GM21360 (cell line): ENCODE measurements around the gene PARP12.
"Not testable (repeated sequence)": the region's sequence is repeated elsewhere in the genome, so short reads cannot be mapped to it uniquely, and the experiment has no call there.

Experiments
- ATAC-seq: cut with Tn5 transposase; IDR thresholded peaks from one replicate; pipeline ENCODE4 v1.9.1; 2021; ENCODE audit warnings: mild to moderate bottlenecking, moderate library complexity; ENCODE audit not compliant: unreplicated experiment

PARP12 gene, protein sequence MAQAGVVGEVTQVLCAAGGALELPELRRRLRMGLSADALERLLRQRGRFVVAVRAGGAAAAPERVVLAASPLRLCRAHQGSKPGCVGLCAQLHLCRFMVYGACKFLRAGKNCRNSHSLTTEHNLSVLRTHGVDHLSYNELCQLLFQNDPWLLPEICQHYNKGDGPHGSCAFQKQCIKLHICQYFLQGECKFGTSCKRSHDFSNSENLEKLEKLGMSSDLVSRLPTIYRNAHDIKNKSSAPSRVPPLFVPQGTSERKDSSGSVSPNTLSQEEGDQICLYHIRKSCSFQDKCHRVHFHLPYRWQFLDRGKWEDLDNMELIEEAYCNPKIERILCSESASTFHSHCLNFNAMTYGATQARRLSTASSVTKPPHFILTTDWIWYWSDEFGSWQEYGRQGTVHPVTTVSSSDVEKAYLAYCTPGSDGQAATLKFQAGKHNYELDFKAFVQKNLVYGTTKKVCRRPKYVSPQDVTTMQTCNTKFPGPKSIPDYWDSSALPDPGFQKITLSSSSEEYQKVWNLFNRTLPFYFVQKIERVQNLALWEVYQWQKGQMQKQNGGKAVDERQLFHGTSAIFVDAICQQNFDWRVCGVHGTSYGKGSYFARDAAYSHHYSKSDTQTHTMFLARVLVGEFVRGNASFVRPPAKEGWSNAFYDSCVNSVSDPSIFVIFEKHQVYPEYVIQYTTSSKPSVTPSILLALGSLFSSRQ

GRCh38 chr7:140062528-140063299 lies at the start of gene PARP12:
Gene PARP12, minus strand, starts transcription at chr7:140062951. Its CDS starts 104 bp downstream, at chr7:140062847.
- ATAC-seq, result peak; percentile 84

DNA sequence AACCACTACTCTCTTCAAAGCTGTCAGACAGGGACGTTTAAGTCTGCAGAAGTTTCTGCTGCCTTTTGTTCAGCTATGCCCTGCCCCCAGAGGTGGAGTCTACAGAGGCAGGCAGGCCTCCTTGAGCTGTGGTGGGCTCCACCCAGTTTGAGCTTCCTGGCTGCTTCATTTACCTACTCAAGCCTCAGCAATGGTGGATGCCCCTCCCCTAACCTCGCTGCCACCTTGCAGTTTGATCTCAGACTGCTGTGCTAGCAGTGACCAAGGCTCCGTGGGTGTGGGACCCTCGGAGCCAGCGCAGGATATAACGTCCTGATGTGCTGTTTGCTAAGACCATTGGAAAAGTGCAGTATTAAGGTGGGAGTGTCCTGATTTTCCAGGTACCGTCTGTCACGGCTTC lies 46.0 kb upstream of the PARP12 start:
- not testable (repeated sequence) for ATAC-seq

GRCh38 chr7:140096459-140096858 lies 33.7 kb upstream of the PARP12 start:
- ATAC-seq, result no peak

DNA sequence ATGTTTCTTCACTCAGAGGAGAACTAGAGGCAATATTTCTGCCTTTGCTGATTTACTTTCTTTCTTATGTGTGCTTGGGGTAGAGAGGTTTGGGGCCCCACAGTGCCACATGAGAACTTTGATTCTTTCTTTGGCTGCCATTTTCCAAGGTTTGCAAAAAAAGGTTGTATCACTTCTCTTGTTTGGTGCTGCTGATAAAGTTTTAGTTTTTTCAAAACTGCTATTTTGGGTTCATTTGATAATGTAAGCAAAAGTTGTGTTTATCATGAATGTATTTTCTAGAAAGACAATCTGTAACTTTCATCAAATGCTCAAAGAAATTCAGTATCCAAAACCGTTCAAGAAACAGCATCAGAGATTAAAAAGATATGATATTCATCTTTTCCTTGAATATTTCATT lies 30.6 kb upstream of the PARP12 start:
- ATAC-seq, result no peak

GRCh38 chr7:140085447-140085846 lies 22.7 kb upstream of the PARP12 start:
- ATAC-seq, result no peak

GRCh38 chr7:140084972-140085371 lies 22.2 kb upstream of the PARP12 start:
- peak; percentile 90 for ATAC-seq

DNA sequence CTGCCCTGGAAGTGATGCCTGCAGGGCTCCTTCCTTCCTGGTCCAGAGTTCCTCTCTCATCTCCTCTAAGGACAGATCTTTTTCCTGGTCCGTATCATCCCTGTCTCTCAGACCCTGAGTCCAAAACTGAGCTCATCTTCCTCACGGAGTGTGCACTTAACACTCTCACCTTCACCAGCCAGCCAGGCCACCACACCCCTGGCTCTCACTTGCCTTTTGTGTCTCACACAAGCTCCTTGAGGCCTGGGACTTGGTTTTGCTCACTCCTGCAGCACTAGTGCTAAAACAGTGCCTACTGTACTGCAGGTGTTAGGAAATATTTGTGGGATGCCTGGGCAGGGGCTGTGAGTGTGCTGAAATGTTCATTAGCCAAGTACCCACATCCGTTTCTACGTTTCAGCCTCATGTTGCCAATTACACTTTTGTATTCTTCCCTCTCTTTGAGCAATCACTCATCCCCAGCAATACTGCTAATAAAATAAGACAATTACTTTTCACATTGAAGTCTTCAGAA lies 21.4 kb upstream of the PARP12 start:
- ATAC-seq, result no peak

- no peak for ATAC-seq
These were observed 20.0 kb upstream of the PARP12 start for GRCh38 chr7:140082770-140083169.

DNA sequence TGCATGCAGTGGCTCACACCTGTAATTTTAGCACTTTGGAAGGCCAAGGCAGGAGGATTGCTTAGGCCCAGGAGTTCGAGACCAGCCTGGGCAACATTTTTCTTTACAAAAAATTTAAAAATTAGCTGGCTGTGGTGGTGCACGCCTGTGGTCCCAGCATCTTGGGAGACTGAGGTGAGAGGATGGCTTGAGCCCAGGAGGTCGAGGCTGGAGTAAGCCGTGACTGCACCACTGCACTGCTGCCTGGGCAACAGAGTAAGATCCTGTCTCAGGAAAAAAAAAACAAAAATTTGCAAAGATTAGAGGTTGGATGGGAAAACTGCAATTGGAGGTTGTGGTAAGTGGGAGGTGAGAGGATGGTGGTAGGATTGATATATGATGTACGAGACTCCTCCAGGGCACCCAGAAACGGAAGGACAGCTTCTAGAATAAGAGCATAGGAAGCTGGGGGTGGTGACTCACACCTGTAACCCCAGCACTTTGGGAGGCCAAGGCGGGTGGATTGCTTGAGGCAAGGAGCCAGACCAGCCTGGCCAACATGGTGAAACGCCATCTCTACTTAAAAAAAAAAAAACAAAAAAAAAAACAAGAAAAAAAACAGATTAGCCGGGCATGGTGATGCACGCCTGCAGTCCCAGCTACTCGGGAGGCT lies 19.1 kb upstream of the PARP12 start:
- ATAC-seq, result no peak

DNA sequence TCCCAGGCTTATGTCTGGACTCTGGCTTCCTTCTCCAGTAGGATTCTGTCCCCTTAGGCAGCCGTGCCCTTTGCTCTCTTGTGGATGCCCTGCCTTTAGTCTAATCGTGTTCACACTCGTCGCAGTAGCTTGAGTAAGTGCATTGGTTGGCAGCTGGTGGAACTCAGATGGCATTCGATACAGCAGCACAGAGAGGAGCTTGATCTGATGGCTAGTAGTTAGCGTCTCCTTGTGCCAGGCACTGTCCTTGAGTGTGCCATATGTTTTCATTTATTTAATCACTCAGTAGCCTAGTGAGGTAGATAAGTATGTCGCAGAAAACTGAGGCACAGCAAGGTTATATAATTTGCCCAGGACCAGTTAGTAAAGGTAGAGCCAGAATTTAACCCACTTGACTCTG lies 18.2 kb upstream of the PARP12 start:
- ATAC-seq, result no peak

DNA sequence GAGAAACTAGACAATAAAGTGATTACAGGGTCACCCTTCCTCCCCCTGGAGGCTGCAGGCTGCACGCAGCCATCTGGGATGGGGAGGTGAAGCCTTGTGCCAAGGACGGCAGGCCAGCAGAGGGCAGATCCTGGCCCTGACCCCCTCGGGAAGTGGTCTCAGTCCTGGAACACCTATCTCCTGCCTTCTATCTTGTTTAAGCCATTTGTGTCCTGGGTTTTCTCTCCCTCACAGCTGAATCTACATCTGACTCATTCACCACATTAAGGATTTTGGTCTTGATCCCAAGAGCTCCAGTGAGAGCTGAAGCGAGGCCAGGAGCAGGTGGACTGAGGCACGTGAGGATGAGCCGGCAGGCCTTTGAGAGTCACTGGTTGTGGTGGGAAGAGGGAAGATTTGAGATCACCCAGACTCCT lies 16.4 kb upstream of the PARP12 start:
- ATAC-seq, result no peak

DNA sequence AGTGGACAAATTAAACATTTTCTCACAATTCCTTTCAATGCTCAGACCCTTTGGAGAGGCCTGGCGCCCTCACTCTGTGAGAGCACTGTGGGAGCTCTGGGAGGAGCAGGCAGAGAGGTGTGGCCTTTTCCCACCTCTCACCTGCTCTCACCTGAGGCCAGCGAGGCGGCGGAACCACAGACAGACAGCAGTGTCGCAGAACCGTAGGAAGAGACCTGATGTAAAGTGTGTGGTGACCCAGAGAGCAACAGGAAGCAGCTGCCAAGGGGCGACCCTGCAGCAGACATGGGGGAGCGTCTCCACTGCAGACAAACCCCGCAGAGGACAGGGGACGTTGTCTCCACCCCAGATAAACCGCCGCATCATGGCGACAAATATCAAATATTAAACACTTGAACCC lies 15.6 kb upstream of the PARP12 start:
- ATAC-seq, result no peak

DNA sequence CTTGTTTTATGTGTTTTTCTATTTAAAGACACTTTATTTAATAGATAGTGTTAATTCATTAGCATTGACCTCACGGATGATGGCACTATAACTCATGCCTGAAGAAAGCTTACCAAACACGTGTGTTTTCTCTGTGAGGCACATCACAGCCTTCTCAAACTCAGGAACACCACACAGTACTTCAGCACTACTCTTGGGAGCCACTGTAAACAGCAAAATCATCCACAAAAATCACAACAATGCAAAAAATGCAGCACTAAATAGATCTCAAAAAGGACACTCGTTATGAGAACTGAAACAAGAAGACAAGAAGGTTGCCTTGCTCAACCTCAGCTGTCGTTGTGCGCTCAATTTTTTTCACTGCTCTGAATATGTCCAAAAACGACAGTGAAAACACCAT lies 12.0 kb upstream of the PARP12 start:
- ATAC-seq, result no peak

DNA sequence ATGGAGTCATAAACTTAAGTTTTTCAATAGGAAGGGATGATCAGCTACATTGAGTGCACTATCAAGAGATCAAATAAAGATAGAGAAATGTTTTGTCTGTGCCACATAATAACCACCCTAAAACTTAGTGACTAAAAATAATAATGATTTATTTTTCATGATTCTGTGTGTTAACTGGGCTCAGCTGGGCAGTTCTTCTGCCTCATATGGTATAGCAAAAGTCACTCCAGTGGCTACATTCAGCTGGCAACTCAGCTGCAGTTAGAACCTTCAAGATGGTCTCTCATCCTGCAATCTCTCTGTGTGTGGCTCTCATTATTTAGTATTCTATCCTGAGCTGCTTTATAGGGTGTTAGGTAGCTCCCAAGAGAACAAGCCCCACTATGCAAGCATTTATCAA lies 7.8 kb upstream of the PARP12 start:
- ATAC-seq, result no peak

GRCh38 chr7:140069298-140069949 lies 6.7 kb upstream of the PARP12 start:
- ATAC-seq, result no peak

- no peak for ATAC-seq
These were observed 5.3 kb upstream of the PARP12 start for GRCh38 chr7:140068033-140068432.

DNA sequence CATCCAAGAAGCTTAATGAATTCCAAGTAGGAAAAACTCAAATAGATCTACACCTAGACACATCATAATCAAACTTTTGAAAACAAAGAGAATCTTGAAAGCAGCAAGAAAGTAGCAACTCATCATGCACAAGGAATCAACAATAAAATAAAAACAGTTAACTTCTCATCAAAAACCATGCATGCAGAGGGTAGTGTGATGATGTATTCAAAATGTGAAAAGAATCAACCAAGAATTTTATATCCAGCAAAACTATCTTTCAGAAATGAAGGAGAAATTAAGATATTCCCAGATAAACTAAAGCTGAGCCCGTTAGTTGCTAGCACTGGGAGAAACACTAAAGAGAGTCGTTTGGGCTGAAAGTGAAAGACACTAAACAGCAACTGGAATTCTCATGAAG lies 4.3 kb upstream of the PARP12 start:
- ATAC-seq, result no peak

DNA sequence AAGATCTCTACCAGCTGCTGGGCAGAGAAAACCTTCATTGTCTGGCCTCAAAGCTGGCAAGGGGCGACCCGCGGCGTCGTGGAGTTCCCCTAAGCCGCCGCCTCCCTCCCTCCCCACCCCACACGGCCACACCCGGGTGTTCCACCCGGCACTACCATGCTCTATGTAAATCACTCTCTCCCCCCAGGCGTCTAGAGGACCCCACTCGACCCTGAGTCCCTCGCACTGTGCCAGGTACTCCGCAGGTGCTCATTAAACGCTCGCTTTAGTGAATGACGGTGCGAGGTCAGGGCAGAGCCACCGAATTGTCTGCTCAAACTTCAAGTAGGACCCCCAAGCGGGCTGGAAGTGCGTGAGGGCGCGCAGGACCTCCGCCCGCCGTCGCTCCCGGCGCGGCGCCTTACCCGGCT lies 628 bp downstream of the PARP12 start:
- peak; percentile 25 for ATAC-seq

- no peak for ATAC-seq
These were observed 1.2 kb downstream of the PARP12 start for GRCh38 chr7:140061607-140061930.

- ATAC-seq, result no peak
These were observed 1.8 kb downstream of the PARP12 start for GRCh38 chr7:140060788-140061606.
